Measurements from ENCODE around the gene SLC29A3.

SLC29A3 gene

GRCh38 chr10:71399946-71400345 lies 80.9 kb downstream of the SLC29A3 start:
- no peak overlapping the region for H3K27ac ChIP-seq
- H3K36me3 ChIP-seq = no peaks in the 10 kb centered on the region
- peaks cover 70% of the 10 kb centered on the region for H3K27me3 ChIP-seq
- TF ChIP-seq, protein P1, sequence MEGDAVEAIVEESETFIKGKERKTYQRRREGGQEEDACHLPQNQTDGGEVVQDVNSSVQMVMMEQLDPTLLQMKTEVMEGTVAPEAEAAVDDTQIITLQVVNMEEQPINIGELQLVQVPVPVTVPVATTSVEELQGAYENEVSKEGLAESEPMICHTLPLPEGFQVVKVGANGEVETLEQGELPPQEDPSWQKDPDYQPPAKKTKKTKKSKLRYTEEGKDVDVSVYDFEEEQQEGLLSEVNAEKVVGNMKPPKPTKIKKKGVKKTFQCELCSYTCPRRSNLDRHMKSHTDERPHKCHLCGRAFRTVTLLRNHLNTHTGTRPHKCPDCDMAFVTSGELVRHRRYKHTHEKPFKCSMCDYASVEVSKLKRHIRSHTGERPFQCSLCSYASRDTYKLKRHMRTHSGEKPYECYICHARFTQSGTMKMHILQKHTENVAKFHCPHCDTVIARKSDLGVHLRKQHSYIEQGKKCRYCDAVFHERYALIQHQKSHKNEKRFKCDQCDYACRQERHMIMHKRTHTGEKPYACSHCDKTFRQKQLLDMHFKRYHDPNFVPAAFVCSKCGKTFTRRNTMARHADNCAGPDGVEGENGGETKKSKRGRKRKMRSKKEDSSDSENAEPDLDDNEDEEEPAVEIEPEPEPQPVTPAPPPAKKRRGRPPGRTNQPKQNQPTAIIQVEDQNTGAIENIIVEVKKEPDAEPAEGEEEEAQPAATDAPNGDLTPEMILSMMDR (IDR thresholded peaks at IDR 0.05) = no peak
- H3K9me3 ChIP-seq = no peaks in the 10 kb centered on the region
- no peak overlapping the region for H3K4me3 ChIP-seq (ENCODE audit: low read depth in 1 of 2, low read length in 1 of 2)
- peaks cover 5 to 14% of the 10 kb centered on the region in 2 experiments for H3K4me1 ChIP-seq (ENCODE audit: control insufficient read depth in 1 of 2, insufficient read depth in 1 of 2, low read depth in 1 of 2, low read length in 1 of 2)

GRCh38 chr10:71401056-71401455 lies 82.0 kb downstream of the SLC29A3 start:
- no peaks in the 10 kb centered on the region for H3K9me3 ChIP-seq
- no peak overlapping the region for H3K4me3 ChIP-seq (ENCODE audit: low read depth in 1 of 2, low read length in 1 of 2)
- TF ChIP-seq, protein P1 (IDR thresholded peaks at IDR 0.05) = no peak
- no peaks in the 10 kb centered on the region for H3K36me3 ChIP-seq
- peaks cover 59% of the 10 kb centered on the region for H3K27me3 ChIP-seq
- no peak overlapping the region for H3K27ac ChIP-seq
- H3K4me1 ChIP-seq (ENCODE audit: control insufficient read depth in 1 of 2, insufficient read depth in 1 of 2, low read depth in 1 of 2, low read length in 1 of 2) = peaks cover 5 to 14% of the 10 kb centered on the region in 2 experiments

- no peak overlapping the region for H3K4me3 ChIP-seq (ENCODE audit: low read depth in 1 of 2, low read length in 1 of 2)
- no peaks in the 10 kb centered on the region for H3K9me3 ChIP-seq
- H3K27ac ChIP-seq = no peak overlapping the region
- H3K27me3 ChIP-seq = peaks cover 49% of the 10 kb centered on the region
- peaks cover 5 to 9% of the 10 kb centered on the region in 2 experiments for H3K4me1 ChIP-seq (ENCODE audit: control insufficient read depth in 1 of 2, insufficient read depth in 1 of 2, low read depth in 1 of 2, low read length in 1 of 2)
- H3K36me3 ChIP-seq = no peaks in the 10 kb centered on the region
- TF ChIP-seq, protein P1 (IDR thresholded peaks at IDR 0.05) = no peak
Measured at GRCh38 chr10:71402005-71402404, 82.9 kb downstream of the SLC29A3 start.

GRCh38 chr10:71404503-71405295 lies 85.6 kb downstream of the SLC29A3 start:
- H3K4me1 ChIP-seq (ENCODE audit: control insufficient read depth in 1 of 2, insufficient read depth in 1 of 2, low read depth in 1 of 2, low read length in 1 of 2) = no peaks in the 10 kb centered on the region
- H3K36me3 ChIP-seq = no peaks in the 10 kb centered on the region
- H3K27ac ChIP-seq = no peak overlapping the region
- peaks cover 22% of the 10 kb centered on the region for H3K27me3 ChIP-seq
- H3K9me3 ChIP-seq = no peaks in the 10 kb centered on the region
- TF ChIP-seq, protein P1 (IDR thresholded peaks at IDR 0.05) = no peak
- H3K4me3 ChIP-seq (ENCODE audit: low read depth in 1 of 2, low read length in 1 of 2) = no peak overlapping the region

DNA sequence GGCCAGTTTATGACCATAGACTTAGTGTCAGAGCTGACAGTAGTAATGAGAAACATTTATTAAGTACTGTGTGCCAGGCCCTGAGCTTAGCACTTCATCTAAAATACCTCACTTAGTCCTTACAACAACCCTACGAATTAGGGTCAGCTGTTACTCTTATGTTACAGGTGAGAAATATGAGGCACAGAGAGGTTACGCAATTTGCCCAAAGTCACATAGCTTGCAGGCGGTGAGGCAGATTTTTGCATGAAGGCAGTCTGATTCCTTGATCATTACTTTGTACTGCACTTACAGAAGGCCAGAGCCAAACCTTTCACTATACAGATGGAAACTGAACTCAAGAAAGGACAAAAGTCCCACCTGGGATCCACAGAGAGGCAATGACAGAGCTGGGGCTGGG lies 87.8 kb downstream of the SLC29A3 start:
- H3K27me3 ChIP-seq = peaks cover 3% of the 10 kb centered on the region
- no peaks in the 10 kb centered on the region for H3K36me3 ChIP-seq
- no peak overlapping the region for H3K27ac ChIP-seq
- H3K9me3 ChIP-seq = no peaks in the 10 kb centered on the region
- TF ChIP-seq, protein P1 (IDR thresholded peaks at IDR 0.05) = no peak
- no peaks in the 10 kb centered on the region for H3K4me1 ChIP-seq (ENCODE audit: control insufficient read depth in 1 of 2, insufficient read depth in 1 of 2, low read depth in 1 of 2, low read length in 1 of 2)
- H3K4me3 ChIP-seq (ENCODE audit: low read depth in 1 of 2, low read length in 1 of 2) = no peak overlapping the region

Data from neutrophil (primary cell).